DMS53 treated with DMSO at 0.1 percent for 48 hours (cell line): ENCODE data around the gene SLC22A16.
"Not testable (repeated sequence)": the region's sequence is repeated elsewhere in the genome, so short reads cannot be mapped to it uniquely, and the experiment has no call there.

Source experiments
- DNase-seq: peaks from one replicate; lab custom pipeline; 2025; ENCODE audit not compliant: unreplicated experiment; lab: John Stamatoyannopoulos, UW

Gene SLC22A16, protein sequence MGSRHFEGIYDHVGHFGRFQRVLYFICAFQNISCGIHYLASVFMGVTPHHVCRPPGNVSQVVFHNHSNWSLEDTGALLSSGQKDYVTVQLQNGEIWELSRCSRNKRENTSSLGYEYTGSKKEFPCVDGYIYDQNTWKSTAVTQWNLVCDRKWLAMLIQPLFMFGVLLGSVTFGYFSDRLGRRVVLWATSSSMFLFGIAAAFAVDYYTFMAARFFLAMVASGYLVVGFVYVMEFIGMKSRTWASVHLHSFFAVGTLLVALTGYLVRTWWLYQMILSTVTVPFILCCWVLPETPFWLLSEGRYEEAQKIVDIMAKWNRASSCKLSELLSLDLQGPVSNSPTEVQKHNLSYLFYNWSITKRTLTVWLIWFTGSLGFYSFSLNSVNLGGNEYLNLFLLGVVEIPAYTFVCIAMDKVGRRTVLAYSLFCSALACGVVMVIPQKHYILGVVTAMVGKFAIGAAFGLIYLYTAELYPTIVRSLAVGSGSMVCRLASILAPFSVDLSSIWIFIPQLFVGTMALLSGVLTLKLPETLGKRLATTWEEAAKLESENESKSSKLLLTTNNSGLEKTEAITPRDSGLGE

DNA sequence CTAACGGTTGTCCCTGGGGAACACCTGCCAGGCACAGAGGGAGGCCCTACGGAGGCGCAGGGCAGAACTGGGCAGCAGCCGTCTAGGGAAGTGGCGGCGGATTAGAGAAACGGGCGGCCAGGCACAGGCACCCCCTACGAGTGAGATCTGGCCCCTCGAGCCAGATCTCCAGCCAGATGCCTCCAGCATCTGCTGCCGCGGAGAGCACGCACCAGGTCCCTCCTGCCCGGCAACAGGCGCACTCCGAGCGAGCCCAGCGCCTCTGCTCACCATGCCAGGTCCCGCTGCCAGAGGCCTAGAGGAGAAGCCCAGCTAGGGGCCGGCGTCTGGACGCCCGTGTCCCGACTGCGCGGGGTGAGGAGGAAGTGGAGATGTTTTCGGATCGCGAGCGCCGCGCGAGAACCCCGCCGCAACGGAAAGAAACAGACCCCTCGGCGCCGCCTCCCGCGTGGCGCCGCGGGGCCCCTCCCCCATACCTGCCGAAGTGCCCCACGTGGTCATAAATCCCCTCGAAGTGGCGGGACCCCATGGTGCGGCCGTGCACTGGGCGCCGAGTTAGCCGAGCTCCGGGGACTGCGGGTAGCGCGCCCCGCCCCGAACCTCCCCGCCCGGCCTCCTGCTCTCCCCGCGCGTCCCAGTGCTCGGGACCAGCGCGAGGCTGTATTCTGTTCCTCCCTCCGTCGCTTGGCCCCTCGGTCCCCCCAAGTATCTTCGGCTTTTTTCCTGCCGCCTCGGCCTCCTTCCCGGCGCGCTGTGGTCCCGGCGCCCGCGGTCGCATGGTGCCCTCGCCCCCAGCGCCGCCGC, at the start of gene SLC22A16:
Gene SLC22A16 (minus strand): TSS at position 568 of the 804 bp plus-strand sequence. CDS start 39 bp downstream, at position 529.
- DNase-seq = no peak

DNA sequence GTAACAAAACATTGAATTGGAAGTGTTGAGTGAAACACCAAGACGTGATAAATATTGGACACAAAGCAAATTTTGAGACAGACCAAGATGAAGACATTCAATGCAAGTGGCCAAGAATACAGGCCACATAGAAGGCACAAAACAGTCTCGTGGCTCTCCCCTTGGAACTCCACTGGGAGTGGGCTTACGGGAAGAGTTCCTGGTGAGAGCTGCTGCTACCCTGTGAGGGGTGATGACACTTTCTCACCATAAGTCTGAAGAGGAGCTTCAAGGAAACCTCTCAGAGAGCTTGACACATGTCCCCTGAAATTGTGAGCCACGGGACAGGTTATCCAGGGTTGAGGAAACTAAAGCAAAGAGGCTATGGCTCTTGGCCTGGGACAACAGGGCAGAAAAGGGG, 48.6 kb upstream of the SLC22A16 start:
- no peak for DNase-seq

DNA sequence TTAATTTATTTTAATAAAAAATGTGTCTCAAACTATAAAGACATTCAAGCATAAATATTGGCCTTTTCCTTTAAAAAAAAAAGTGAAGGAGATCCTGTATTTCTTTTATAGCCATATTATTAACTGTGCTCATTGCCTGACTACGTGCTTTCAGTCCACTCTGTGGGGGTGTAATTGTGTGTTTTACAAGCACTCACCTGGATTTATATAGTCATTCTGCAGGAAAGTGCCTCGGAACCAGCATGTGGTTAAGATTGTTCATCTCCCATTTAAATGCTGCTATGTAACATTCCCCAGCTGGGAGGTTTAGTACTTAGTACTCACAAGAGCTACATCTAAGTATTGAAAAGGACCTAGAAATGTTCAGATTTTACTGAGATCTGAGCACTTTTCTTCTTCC, 47.9 kb upstream of the SLC22A16 start:
- DNase-seq = no peak

DNA sequence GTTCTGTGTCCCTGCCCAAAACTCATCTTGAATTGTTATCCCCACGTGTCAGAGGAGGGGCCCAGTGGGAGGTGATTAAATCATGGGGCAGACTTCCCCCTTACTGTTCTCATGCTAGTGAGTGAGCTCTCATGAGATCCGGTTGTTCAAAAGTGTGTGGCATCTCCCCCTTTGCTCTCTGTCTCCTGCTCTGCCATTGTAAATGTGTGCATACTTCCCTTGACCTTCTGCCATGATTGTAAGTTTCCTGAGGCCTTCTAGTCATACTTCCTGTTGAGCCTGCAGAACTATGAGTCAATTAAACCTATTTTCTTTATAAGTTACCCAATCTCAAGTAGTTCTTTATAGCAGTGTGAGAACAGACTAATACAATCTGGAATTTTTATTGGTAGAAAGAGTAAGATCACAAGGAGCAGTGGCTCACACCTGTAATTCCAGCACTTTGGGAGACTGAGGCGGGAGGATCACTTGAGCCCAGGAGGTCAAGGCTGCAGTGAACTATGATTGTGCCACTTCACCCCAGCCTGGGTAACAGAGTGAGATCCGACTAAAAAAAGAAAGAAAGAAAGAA, 47.1 kb upstream of the SLC22A16 start:
- no peak for DNase-seq

DNA sequence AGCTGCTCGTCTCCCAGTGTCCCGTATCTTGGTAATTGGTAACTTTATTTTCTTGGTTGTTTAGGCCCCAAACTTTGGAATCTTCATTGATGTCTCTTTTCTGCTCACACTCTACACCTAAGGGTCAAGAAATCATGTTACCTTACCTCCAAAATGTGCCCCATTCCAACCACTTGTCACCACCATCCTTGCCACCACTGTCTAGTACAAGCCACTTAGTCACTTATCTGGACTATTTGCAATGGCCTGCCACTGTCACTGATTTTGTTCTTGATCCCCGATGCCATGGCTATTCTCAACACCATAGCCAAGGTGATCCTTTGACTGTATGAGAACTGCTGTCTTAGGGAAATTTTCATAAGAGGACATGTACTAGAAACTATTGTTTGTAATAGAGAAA, 46.0 kb upstream of the SLC22A16 start:
- DNase-seq = no peak

DNA sequence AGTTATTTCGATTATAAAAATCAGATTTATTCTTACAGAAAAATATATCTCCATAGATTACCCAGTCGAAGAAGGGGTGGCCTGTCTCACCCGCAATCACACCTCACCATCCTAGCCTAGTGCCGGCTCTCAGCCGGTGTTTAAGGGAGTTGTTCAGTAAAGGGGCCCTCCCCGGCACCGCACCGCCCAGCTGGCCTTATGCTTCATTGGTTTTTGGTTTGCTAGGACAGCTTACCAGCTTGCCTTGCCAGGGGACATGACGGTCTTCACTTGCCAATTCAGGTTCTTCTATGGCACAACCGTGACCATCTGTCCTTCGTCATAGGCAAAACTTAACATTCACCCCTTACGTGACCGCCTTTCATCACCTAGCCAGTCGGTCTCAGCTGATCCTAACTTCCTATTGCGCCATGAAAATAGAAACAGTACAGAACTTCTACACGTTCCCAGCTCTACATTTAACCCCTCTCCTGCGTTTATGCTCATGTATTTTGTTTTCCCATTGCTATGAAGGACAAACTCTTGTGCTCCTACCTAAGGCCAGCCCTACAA, 44.7 kb upstream of the SLC22A16 start:
- no peak for DNase-seq

DNA sequence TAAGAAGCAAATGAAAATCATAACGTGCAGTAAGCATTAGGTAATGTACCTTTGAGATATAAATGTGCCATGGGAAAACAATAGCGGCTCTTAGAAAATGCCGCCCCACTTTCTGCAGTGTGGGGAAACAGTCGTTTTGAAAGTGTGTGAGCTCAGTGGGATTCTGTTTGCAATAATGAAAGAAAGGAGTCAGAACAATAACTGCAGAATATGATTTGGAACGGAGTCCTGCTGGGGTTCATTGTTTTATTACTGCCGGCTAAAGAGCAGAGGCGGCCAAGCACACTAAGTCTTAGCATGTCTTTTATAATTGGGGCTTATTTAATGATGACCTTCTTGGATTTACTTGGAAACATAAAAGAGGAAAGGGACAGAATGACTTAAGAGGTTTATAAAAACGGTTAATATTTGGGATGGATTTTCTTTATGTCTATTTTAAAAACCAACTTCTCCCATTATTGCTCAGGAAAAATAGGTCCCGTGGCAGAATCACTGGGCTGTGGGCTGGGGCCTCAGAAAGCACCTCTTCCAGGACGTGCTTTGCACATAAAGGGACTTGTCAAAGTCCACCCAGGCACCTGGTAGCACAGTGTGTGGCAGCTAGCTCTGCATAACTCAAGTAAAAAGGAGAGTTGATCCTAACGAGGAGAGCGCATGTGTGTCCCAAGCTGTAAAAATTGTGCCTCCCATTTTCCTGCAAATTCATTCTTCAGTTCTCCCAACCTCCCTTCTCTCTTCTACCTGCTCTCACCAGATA, 44.0 kb upstream of the SLC22A16 start:
- no peak for DNase-seq

DNA sequence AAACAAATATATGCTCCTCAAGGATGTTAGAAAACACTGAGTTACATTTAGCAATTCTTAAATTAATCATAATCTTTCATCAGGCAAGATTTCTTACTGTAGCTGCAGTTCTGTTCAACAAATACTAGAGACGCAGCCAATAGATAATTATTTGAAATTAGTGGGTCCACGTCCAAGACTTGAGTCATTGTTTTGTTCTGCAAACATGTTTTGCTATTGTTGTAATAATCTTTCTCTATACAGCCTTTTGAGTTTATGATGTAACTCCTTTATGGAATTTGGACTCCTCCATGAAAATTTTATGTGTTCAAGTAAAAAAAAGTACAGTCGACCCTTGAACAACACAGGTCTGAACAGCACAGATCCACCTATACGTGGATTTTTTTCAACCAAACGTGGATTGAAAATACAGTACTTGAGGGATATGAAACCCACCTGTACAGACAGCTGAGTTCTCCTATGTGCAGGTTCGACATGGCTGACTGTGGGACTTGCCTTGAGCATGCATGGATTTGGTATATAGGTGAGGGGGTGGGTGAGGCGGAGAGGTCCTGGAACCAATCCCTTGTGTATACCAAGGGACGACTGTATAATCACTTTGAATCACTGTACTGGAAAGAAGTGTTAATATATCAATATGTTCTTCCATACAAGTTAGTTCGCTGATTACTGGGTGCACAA, 41.3 kb upstream of the SLC22A16 start:
- no peak for DNase-seq

DNA sequence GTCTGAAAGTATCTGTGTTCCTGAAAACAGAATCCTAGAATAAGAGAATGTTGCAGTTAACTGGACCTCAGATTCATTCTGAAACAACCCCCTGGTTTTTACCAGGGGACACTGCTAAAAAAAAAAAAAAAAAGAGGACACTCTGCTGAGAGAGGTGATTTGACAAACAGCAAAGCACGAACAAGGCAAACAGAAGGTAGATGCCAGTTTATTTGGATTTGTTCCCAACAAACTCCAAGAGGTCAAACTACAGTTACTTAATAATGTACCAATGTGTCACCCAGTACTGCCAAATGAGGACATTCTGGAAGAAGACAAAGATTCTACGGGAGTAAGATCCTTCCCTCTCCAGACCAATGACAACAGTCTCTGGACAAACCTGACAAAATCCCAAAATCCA, 40.6 kb upstream of the SLC22A16 start:
- no peak for DNase-seq

DNA sequence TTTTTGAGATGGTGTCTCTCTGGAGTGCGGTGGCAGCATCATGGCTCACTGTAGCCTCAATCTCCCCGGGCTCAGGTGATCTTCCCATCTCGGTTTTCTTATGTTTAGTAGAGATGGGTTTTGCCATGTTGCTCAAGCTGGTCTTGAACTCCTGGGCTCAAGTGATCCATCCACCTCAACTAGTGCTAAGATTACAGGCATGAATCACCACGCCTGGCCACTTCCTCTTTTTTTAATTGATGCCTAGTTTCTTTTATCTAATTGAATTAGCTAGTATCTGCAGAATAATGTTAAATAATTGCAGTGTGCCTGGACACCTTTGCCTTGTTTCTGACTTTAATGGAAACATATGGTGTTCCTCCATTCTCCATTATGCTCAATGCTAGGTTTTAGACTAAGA, 38.4 kb upstream of the SLC22A16 start:
- DNase-seq = no peak

DNA sequence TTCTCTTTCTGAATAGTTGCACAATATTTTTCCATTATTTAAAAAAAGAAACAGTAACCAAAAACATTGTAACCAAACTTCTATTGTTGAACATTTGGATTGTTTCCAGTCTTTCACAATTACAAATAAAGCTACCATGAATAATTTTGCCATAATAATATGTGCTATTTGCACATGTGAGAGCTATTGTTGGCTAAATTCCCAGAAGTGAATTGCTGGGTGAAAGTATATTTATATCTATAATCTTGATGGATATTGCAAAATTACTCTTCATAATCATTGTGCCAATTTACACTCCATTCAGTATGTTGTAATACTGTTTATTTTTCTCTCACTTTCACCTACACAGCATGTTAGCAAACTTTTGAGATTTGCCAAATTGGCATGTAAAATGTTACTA, 36.6 kb upstream of the SLC22A16 start:
- DNase-seq = no peak

DNA sequence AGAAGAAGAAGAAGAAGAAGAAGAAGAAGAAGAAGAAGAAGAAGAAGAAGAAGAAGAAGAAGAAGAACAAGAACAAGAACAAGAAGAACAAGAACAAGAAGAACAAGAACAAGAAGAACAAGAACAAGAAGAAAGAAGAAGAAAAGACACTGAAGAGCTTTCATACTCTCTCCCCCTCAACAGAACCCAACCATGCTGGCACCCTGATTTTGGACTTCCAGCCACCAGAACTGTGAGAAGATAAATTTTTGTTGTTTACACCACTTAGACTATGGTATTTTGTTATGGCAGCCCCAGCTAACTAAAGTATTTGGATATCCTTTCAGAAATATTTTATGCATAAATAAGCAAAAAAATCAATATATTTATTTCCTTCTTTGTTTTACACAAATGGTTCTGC, 36.1 kb upstream of the SLC22A16 start:
- not testable (repeated sequence) for DNase-seq

DNA sequence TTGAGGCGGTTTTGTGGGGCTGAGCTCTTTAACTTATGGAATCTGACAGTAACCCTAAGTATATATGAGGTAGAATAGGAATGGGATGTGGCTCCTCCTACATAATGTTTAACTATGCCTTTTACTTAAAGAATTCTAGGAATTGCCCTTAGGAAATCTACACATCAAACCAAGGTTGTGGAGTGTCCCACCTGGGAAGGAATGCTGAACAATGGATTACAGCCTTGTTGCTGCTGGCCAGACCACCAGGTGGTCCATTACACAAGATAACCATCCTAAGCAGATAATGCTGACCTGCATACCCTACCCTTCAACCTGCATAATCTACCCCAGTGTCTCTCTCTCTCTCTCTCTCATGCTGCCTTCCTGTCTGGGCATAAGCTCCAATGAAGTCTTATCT, 35.0 kb upstream of the SLC22A16 start:
- DNase-seq = no peak

DNA sequence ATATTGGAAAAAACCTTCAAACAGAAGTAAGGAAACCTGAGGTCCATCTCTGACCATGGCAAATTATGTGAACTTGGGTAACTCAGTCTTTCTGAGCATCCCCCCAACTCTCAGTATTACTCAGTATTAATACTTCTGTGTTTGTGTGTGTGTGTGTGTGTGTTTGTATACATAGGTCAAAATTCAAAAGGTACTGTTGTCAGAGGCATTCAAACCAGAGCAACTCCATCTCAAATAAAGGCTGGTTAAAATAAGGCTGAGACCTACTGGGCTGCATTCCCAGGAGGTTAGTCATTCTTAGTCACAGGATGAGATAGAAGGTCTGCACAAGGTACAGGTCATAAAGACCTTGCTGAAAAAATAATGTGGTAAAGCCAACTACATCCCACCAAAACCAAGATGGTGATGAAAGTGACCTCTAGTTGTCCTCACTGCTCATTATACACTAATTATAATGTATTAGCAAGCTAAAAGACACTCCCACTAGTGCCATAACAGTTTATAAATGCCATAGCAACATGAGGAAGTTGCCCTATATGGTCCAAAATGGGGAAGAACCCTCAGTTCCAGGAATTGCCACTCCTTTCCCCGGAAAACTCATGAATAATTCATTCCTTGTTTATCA, 33.3 kb upstream of the SLC22A16 start:
- DNase-seq = no peak

DNA sequence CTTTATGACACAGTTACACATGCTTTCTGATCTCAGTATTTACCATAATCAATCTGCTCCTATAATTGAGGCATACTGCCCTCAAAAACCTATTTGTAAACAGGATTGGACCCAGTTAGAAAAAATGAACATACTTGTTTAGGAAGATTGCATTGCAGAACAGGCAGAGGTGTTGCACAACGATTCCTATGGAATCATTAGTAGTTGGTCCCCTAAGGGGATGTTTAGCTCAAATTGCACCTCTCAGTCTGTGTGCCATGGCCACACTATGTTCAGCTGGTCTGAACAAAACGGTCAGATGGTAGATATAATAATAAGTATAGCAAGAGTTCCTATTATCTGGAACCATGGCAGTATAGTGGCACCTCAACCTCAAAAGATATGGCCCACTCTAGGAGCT, 28.5 kb upstream of the SLC22A16 start:
- not testable (repeated sequence) for DNase-seq

DNA sequence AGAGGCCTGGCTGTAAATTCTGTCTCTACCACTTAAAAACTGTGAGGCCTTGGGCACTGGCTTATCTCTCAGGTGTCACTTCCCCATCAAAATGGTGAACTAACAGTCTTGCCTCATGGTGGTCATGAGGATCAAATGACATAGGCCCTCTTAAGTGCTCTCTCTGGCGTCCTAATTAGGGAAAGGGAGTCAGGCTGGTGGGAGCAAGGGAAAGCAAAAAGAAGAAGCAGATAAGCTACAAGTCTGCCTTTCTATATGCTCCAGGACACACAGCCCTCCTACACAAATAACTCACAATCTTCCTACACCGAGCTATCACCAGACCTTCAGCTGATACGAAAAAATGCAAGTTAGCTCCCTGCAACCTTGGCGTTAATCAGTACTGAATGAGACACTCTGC, 19.5 kb upstream of the SLC22A16 start:
- DNase-seq = no peak

DNA sequence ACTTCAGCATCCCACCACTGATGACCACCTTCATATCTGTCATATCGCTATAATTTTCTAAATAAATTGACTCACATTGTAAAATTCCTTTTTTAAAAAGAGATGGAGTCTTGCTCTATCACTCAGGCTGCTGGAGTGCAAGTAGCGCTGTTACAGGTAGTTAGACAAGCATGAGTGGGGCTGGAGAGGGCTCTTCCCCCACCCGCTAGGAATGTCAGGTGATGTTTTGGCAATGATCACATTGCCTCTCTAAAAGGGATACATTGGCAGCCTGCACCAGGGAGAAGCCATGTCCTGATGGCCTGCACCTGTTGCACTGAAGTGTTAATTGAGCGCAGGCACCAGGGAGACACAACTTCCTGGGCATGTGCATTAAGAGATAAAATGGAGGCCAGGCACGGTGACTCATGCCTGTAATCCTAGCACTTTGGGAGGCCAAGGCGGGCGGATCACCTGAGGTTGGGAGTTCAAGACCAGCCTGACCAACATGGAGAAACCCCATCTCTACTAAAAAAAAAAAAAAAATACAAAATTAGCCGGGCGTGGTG, 16.9 kb upstream of the SLC22A16 start:
- peak; percentile 13 for DNase-seq

DNA sequence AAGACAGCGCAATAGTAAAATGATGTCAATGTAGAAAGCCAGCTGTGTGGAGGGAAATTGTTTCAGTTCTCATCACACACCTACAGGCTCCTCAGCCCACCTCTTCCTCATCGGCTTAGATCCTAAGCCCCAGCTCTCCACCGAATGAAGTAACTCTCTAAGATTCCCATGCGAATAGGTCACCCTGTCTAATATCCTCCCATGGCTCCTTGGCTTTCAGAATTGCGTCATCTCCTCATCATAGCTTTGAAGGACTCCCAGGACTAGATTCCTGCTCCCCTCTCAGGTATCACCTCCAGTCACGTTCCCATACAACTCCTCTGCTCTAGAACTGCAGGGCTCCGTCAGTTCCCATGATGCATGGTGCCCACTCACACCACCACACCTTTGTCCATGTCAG, 16.2 kb upstream of the SLC22A16 start:
- DNase-seq = no peak

DNA sequence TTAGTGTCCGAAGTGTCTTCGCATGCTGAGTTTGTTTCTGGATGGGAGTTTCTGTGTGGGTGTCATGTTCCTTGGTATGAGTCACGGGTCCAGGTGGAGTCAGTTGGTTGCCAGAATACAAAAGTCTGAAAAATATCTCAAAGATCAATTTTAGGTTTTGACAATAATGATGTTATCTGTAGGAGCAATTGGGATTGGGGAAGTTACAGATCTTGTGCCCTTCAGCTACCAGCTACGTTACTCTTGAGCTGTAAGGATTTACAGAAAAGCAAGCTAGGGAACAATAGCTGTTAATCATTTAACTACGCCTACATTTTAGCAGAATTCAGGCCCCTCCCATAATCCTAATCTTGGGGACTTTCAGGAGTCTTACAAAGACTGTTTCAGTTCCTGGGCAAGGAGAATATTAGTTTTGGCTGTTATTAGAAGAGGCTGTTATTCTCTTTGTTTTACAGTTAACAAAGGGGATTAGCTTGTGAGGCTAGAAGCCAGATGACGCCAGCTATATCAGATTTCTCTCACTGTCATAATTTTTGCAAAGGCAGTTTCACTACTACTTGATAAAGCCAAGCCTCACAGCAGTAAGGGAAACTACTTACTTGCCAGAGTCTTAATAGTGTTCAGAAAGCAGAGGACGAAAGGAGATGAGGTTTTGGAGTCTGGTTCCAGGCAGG, 15.4 kb upstream of the SLC22A16 start:
- no peak for DNase-seq
